GM18519 (cell line): Measurements from ENCODE around the gene FLRT2.

Experiments used
- ATAC-seq: cut with Tn5 transposase; IDR thresholded peaks from one replicate; pipeline ENCODE4 v1.9.1; 2021; ENCODE audit warnings: mild to moderate bottlenecking, moderate library complexity; ENCODE audit not compliant: unreplicated experiment, low FRiP score

The FLRT2 gene

GRCh38 chr14:85634205-85634604, 104.3 kb downstream of the FLRT2 start:
- no peak for ATAC-seq

GRCh38 chr14:85644211-85644610, 114.3 kb downstream of the FLRT2 start:
- no peak for ATAC-seq

GRCh38 chr14:85653029-85653428, 123.1 kb downstream of the FLRT2 start:
- ATAC-seq = no peak

- ATAC-seq = no peak
These were observed 130.4 kb downstream of the FLRT2 start for GRCh38 chr14:85660243-85660922.

GRCh38 chr14:85662096-85662495, 132.2 kb downstream of the FLRT2 start:
- ATAC-seq = no peak

- ATAC-seq = no peak
These were observed 133.3 kb downstream of the FLRT2 start for GRCh38 chr14:85663256-85663655.

- ATAC-seq = no peak
These were observed 133.7 kb downstream of the FLRT2 start for GRCh38 chr14:85663667-85664066.

GRCh38 chr14:85675957-85676356, 146.0 kb downstream of the FLRT2 start:
- ATAC-seq = no peak

- no peak for ATAC-seq
These were observed 157.0 kb downstream of the FLRT2 start for GRCh38 chr14:85686908-85687307.

GRCh38 chr14:85687456-85687855, 157.5 kb downstream of the FLRT2 start:
- no peak for ATAC-seq

GRCh38 chr14:85688006-85688405, 158.1 kb downstream of the FLRT2 start:
- ATAC-seq = no peak

GRCh38 chr14:85695300-85695699, 165.4 kb downstream of the FLRT2 start:
- no peak for ATAC-seq

GRCh38 chr14:85701116-85701515, 171.2 kb downstream of the FLRT2 start:
- ATAC-seq = no peak

- no peak for ATAC-seq
These were observed 171.8 kb downstream of the FLRT2 start for GRCh38 chr14:85701763-85702162.

GRCh38 chr14:85702191-85702590, 172.2 kb downstream of the FLRT2 start:
- no peak for ATAC-seq

- ATAC-seq = no peak
These were observed 173.1 kb downstream of the FLRT2 start for GRCh38 chr14:85702997-85703396.
